ENCODE measurements around the gene WNT5B. TPM values are rescaled to one million over a fixed set of nuclear protein-coding genes. Genes with fewer than 3 reads are reported as not detected.
A peak's percentile ranks its signal among the peaks of the same experiment; 100 is the strongest.

WNT5B gene
- total and polyA plus RNA-seq, 2 of the 8 experiments (the other 6 are each of a cell fraction or from before 2014, with no cell fraction given): 0.91 to 1.2 TPM

DNA sequence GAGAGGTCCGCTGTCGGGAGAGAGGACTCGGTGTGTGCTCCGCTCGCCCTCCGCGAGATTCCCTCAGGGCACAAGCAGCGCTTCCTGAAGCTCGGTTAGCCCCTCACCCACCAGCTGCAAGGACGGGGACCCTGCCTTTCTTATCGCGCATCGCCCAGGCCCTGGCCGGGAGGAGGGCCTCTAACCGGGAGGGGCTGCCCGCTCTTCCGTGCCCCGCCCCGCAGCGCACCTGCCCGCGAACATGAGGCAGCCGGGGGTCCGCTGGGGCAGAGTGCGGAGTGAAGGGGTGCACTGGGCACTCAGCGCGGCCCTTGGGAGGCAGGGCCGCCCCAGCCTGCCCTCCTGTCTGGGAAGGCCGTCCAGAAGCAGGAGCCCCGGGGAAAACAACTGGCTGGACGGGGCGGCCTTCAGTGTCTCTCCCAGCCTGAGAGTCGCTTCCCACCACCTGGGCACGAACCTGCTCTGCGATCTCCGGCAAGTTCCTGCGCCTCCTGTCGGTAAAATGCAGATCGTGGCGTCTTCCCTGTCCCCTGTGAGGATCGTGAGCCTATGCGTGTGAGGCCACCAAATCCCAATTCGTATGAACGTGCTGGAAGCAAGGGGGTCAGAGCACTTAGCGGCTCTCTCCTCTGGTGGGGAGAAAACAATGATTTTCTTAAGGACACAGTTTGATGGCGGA is 33.9 kb downstream of the WNT5B start:
- Histone ChIP-seq H3K4me1 (replicated peaks in 1 of 4; ENCODE audit: control insufficient read depth in 3 of 4, insufficient read depth in 4 of 4, low read length in 3 of 4) (no peaks in the 10 kb centered on the region), H4K91ac (replicated peaks; ENCODE audit: insufficient read length, low read length) (peak overlapping the region; percentile 65), H3K4me3 (ENCODE audit: extremely low read depth in 1 of 4, insufficient read depth in 2 of 4, low read depth in 3 of 4, low read length in 4 of 4) (peak overlapping the region; percentile 16 to 61 (median 44)), H3K56ac (replicated peaks; ENCODE audit: insufficient read length, low read depth, low read length) (no peak overlapping the region), H3K9me3 (ENCODE audit: insufficient read depth in 2 of 2, low read depth in 1 of 2, low read length in 1 of 2) (no peaks in the 10 kb centered on the region; a peak in 1 of 4 replicates), H3K9ac (replicated peaks in 1 of 4; ENCODE audit: extremely low read depth in 1 of 4, low read depth in 3 of 4, low read length in 3 of 4) (peak overlapping the region in 1 of 4 experiments; percentile 1; a peak in 2 of 7 replicates), H3K36me3 (ENCODE audit: control insufficient read depth in 2 of 4, insufficient read depth in 4 of 4, low read length in 3 of 4) (no peaks in the 10 kb centered on the region), H2BK120ac (replicated peaks; ENCODE audit: low read depth, low read length) (no peak overlapping the region), H4K20me1 (replicated peaks in 1 of 2; ENCODE audit: control insufficient read depth in 1 of 2, insufficient read depth in 2 of 2, low read length in 2 of 2) (no peaks in the 10 kb centered on the region), H3K79me1 (ENCODE audit: low read depth, low read length) (no peaks in the 10 kb centered on the region), H3K27me3 (replicated peaks in 1 of 4; ENCODE audit: control insufficient read depth in 3 of 4, extremely low read depth in 1 of 4, insufficient read depth in 3 of 4, low read length in 3 of 4) (peaks cover 6 to 27% (median 20%) of the 10 kb centered on the region in 4 experiments), H3K4ac (replicated peaks; ENCODE audit: insufficient read length, low read depth, low read length) (no peak overlapping the region), H2BK20ac (ENCODE audit: low read length) (no peak overlapping the region), H3K79me2 (ENCODE audit: control insufficient read depth in 1 of 2, insufficient read depth in 2 of 2, low read length in 2 of 2) (no peaks in the 10 kb centered on the region), H2BK12ac (ENCODE audit: low read depth, low read length) (0 out of 2 replicates have a peak overlapping the region, but pooled peaks have one; percentile 35), H2AFZ (ENCODE audit: low read length) (peak overlapping the region; percentile 79; the same call in 1 of the 2 replicates), H2AK5ac (ENCODE audit: low read depth, low read length) (peak overlapping the region; percentile 72; the same call in 1 of the 2 replicates), H2BK5ac (ENCODE audit: low read depth, low read length) (no peak overlapping the region; the same call in 1 of the 2 replicates), H3K4me2 (ENCODE audit: insufficient read depth in 1 of 2, low read depth in 2 of 2, low read length in 2 of 2) (peak overlapping the region; percentile 39 to 66), H4K5ac (ENCODE audit: insufficient read length, low read depth, low read length) (no peak overlapping the region), H3K23ac (ENCODE audit: insufficient read length) (no peak overlapping the region), H4K8ac (ENCODE audit: extremely low read depth, insufficient read depth, low read length) (peak overlapping the region; percentile 48; the same call in 1 of the 2 replicates), H3K23me2 (ENCODE audit: low read depth, low read length) (peaks cover 8% of the 10 kb centered on the region; the same call in 1 of the 2 replicates), H3K27ac (ENCODE audit: low read depth, low read length) (no peak overlapping the region), H3K18ac (ENCODE audit: extremely low read depth, low read length) (no peak overlapping the region; the same call in 1 of the 2 replicates), H3K14ac (ENCODE audit: insufficient read length) (no peak overlapping the region), H2BK15ac (ENCODE audit: low read length) (no peak overlapping the region)
- FAIRE-seq: peak; percentile 85
- DNase-seq (ENCODE audit: low read depth in 1 of 2, low spot score in 2 of 2): peak; percentile 86 to 87
- WGBS, 2 experiments (ENCODE audit: extremely low coverage in 1 of 2, insufficient coverage in 1 of 2, insufficient read length in 1 of 2, insufficient replicate concordance in 2 of 2, low coverage in 1 of 2, low lambda C conversion rate in 2 of 2, missing lambda C conversion rate in 1 of 2): 2% methylated on average over 38 of the region's 46 CpGs; no CpG with 5 or more reads in 1 of the 2 experiments
- ChIA-PET POLR2A (ENCODE audit: partially characterized antibody) (interaction anchor here (0.6 to 1.9 kb wide), 7 partner anchors 14 to 128 kb away, joined by 3 to 7 read pairs (median 4); partner anchors contain the start of gene ADIPOR2), CTCF (ENCODE audit: partially characterized antibody) (interaction anchor here (0.6 to 1.7 kb wide), 3 partner anchors 13 to 277 kb away, joined by 3 to 5 read pairs (median 4); no protein-coding TSS in a partner anchor)
- TF ChIP-seq TBP (IDR thresholded peaks at IDR 0.05; ENCODE audit: low read depth, low read length) (peak; percentile 16; the same call in 1 of the 2 replicates), RAD21 (IDR thresholded peaks at IDR 0.05 in 1 of 2, conservative IDR thresholded peaks at IDR 0.05 in 1 of 2; ENCODE audit: low read depth in 2 of 2, low read length in 2 of 2) (peak; percentile 47 to 56), SIN3A (conservative IDR thresholded peaks at IDR 0.05 in 1 of 2, IDR thresholded peaks at IDR 0.05 in 1 of 2; ENCODE audit: low read depth in 1 of 2, low read length in 2 of 2) (peak in 1 of 2 experiments; percentile 68; a peak in 2 of 4 replicates), KDM1A (IDR thresholded peaks at IDR 0.05; ENCODE audit: borderline replicate concordance, low read length) (0 out of 2 replicates have a peak, but pooled peaks have one; percentile 42), HDAC2 (IDR thresholded peaks at IDR 0.05; ENCODE audit: borderline replicate concordance in 1 of 2, low read depth in 2 of 2, low read length in 2 of 2) (no peak), EGR1 (IDR thresholded peaks at IDR 0.05; ENCODE audit: borderline replicate concordance, low read depth, low read length) (peak; percentile 83), YY1 (IDR thresholded peaks at IDR 0.05; ENCODE audit: low read depth, low read length) (peak; percentile 49; the same call in 1 of the 2 replicates), CTBP2 (IDR thresholded peaks at IDR 0.05; ENCODE audit: borderline replicate concordance, insufficient read depth, insufficient read length, low read length) (peak; percentile 88)
- TF ChIP-seq, protein P1, sequence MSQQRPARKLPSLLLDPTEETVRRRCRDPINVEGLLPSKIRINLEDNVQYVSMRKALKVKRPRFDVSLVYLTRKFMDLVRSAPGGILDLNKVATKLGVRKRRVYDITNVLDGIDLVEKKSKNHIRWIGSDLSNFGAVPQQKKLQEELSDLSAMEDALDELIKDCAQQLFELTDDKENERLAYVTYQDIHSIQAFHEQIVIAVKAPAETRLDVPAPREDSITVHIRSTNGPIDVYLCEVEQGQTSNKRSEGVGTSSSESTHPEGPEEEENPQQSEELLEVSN (IDR thresholded peaks at IDR 0.05): peak; percentile 61

Data from H1 (cell line).